ENCODE results near the gene GLRX3. TPM values are rescaled to one million over a fixed set of nuclear protein-coding genes. Genes with fewer than 3 reads are reported as not detected.
"Not testable (repeated sequence)": the region's sequence is repeated elsewhere in the genome, so short reads cannot be mapped to it uniquely, and the experiment has no call there.

GLRX3 gene
- 100 to 1,000 TPM; 117 to 123 TPM for total RNA-seq

GRCh38 chr10:130136226-130137089, at the start of gene GLRX3:
TSS of gene GLRX3 (plus strand) at chr10:130136391. CDS start at chr10:130136421, 30 bp downstream.
- peaks cover 2% of the 10 kb centered on the region for H3K27me3 Mint-ChIP-seq
- peaks cover 21% of the 10 kb centered on the region for H3K36me3 Mint-ChIP-seq (ENCODE audit: low read depth)
- ChIA-PET CTCF (interaction anchor here (0.6 to 4.1 kb wide), 4 partner anchors 9 to 26 kb away, joined by 3 to 39 read pairs (median 4); partner anchors contain the start of gene C10orf143), POLR2A (interaction anchor here (0.7 to 1.9 kb wide), 4 partner anchors 13 to 165 kb away, joined by 3 to 39 read pairs (median 4); partner anchors contain the start of gene C10orf143)
- intact Hi-C loops (cut with DNase I, micrococcal nuclease) = loop anchor here (1.0 to 10.0 kb wide), 8 partner anchors 25 to 1102 kb away; partner anchors contain the start of genes MGMT (in 2 of the 2) and C10orf143 (in 1 of the 2)
- peak within 1 kb of the TSS; percentile 82 for H3K27ac Mint-ChIP-seq
- peak within 1 kb of the TSS; percentile 84 for H3K4me3 Mint-ChIP-seq
- DNase-seq (peak; percentile 95), ATAC-seq (peak; percentile 82)
- no peaks in the 10 kb centered on the region for H3K9me3 Mint-ChIP-seq (ENCODE audit: low read depth)
- H3K4me1 Mint-ChIP-seq = peaks cover 41% of the 10 kb centered on the region

GRCh38 chr10:130090565-130090964, 45.6 kb upstream of the GLRX3 start:
- CTCF ChIA-PET = interaction anchor here (0.6 to 0.8 kb wide), 2 partner anchors 18 to 19 kb away, joined by 3 read pairs; no protein-coding TSS in a partner anchor
- ATAC-seq; intact Hi-C loops (cut with DNase I, micrococcal nuclease): not testable (repeated sequence)

GRCh38 chr10:130099344-130099743, 36.8 kb upstream of the GLRX3 start:
- Mint-ChIP-seq H3K4me1 (no peaks in the 10 kb centered on the region), H3K4me3 (no peak overlapping the region), H3K9me3 (ENCODE audit: low read depth) (peaks cover 2% of the 10 kb centered on the region), H3K27ac (no peak overlapping the region), H3K27me3 (no peaks in the 10 kb centered on the region), H3K36me3 (ENCODE audit: low read depth) (peaks cover 43% of the 10 kb centered on the region)
- ATAC-seq (no peak), DNase-seq (no peak)
- ChIA-PET CTCF (interaction anchor here (0.6 to 1.2 kb wide), 3 partner anchors 11 to 610 kb away, joined by 3 to 5 read pairs (median 3); partner anchors contain the start of gene C10orf143), POLR2A (no interaction called here)
- intact Hi-C loops (cut with DNase I, micrococcal nuclease) = no loop called here

More at GRCh38 chr10:130090565-130090964, 45.6 kb upstream of the GLRX3 start:
- H3K27me3 Mint-ChIP-seq, H3K4me3 Mint-ChIP-seq, H3K27ac Mint-ChIP-seq, POLR2A ChIA-PET, H3K4me1 Mint-ChIP-seq, DNase-seq: not testable (repeated sequence)
- peaks cover 44% of the 10 kb centered on the region for H3K36me3 Mint-ChIP-seq (ENCODE audit: low read depth)
- peaks cover 12% of the 10 kb centered on the region for H3K9me3 Mint-ChIP-seq (ENCODE audit: low read depth)

GRCh38 chr10:130105724-130106123, 30.5 kb upstream of the GLRX3 start:
- CTCF ChIA-PET = no interaction called here
- Mint-ChIP-seq H3K27me3 (no peaks in the 10 kb centered on the region), H3K9me3 (ENCODE audit: low read depth) (no peaks in the 10 kb centered on the region), H3K4me1 (peaks cover 33% of the 10 kb centered on the region), H3K4me3 (no peak overlapping the region), H3K36me3 (ENCODE audit: low read depth) (peaks cover 26% of the 10 kb centered on the region), H3K27ac (peak overlapping the region; percentile 59)
- ATAC-seq = no peak
- DNase-seq = no peak
- POLR2A ChIA-PET = no interaction called here
- intact Hi-C loops (cut with DNase I, micrococcal nuclease) = loop anchor here in 1 of 2 experiments (5.0 kb wide), 1 partner anchor 143 kb away; the partner anchor contains the start of gene EBF3

DNA sequence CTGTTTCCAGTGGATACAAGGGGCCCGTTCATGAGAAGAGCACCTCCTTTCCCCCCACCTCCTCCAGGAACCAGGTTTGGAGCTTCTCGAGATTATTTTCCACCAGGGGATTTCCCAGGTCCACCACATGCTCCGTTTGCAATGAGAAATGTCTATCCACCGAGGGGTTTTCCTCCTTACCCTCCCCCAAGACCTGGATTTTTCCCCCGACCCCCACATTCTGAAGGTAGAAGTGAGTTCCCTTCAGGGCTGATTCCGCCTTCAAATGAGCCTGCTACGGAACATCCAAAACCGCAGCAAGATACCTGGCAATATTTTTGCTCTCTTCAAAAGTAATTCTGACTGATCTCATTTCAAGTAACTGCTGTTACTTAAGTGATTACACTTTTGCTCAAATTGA, 28.0 kb upstream of the GLRX3 start:
- peaks cover 21% of the 10 kb centered on the region for H3K36me3 Mint-ChIP-seq (ENCODE audit: low read depth)
- peaks cover 43% of the 10 kb centered on the region for H3K4me1 Mint-ChIP-seq
- CTCF ChIA-PET = interaction anchor here (0.7 to 4.1 kb wide), 4 partner anchors 18 to 20 kb away, joined by 3 to 33 read pairs (median 6); no protein-coding TSS in a partner anchor
- intact Hi-C loops (cut with DNase I, micrococcal nuclease) = loop anchor here (2.0 to 5.0 kb wide), 2 partner anchors 137 to 146 kb away; partner anchors contain the start of gene EBF3 (in 1 of the 2)
- ATAC-seq; H3K9me3 Mint-ChIP-seq (ENCODE audit: low read depth); POLR2A ChIA-PET; H3K27me3 Mint-ChIP-seq: not testable (repeated sequence)
- DNase-seq = peak; percentile 42
- peak overlapping the region; percentile 48 for H3K4me3 Mint-ChIP-seq
- H3K27ac Mint-ChIP-seq = peak overlapping the region; percentile 89

- POLR2A ChIA-PET = interaction anchor here (1.2 to 3.0 kb wide), 2 partner anchors 22 to 28 kb away, joined by 6 to 39 read pairs; partner anchors contain the start of gene GLRX3
- CTCF ChIA-PET = interaction anchor here (0.7 to 4.1 kb wide), 11 partner anchors 15 to 140 kb away, joined by 3 to 39 read pairs (median 5); partner anchors contain the start of gene GLRX3
- H3K27me3 Mint-ChIP-seq = no peaks in the 10 kb centered on the region
These were observed 27.1 kb upstream of the GLRX3 start for GRCh38 chr10:130108934-130109604.

DNA sequence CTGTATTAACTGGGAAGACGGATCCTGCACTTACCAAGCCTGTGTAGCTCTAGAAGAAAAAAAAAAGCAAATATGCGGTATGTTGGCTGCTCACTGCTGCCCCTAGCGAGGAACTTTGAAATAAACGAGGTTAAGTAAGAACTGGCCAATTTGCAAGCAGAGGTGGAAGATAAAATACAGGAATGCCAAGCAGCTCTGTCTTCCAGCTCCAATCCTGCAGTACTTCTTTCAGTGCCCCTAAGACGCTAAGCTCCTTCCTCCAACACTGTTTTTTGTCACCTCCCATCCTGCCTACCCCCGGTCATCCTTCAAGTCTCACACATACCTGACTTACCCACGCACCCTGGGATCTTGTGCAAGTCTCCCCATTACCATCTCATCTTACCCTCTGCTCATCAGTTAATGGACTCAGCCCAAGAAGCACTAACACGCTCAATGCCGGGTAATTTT, 26.4 kb upstream of the GLRX3 start:
- peaks cover 16% of the 10 kb centered on the region for H3K36me3 Mint-ChIP-seq (ENCODE audit: low read depth)
- no peaks in the 10 kb centered on the region for H3K27me3 Mint-ChIP-seq
- ChIA-PET CTCF (interaction anchor here (0.7 to 4.1 kb wide), 16 partner anchors 11 to 141 kb away, joined by 3 to 39 read pairs (median 4); partner anchors contain the start of gene GLRX3), POLR2A (interaction anchor here (1.2 to 3.0 kb wide), 3 partner anchors 18 to 27 kb away, joined by 6 to 39 read pairs (median 8); partner anchors contain the start of gene GLRX3)
- peak overlapping the region; percentile 98 for H3K27ac Mint-ChIP-seq
- peaks cover 45% of the 10 kb centered on the region for H3K4me1 Mint-ChIP-seq
- DNase-seq (peak; percentile 80), ATAC-seq (no peak)
- H3K9me3 Mint-ChIP-seq (ENCODE audit: low read depth) = no peaks in the 10 kb centered on the region
- intact Hi-C loops (cut with DNase I, micrococcal nuclease) = loop anchor here (1.0 to 5.0 kb wide), 9 partner anchors 26 to 1983 kb away; partner anchors contain the start of genes EBF3 (in 2 of the 2), BNIP3 (in 1 of the 2), GLRX3 (in 1 of the 2) and MKI67 (in 1 of the 2)
- peak overlapping the region; percentile 90 for H3K4me3 Mint-ChIP-seq

More at GRCh38 chr10:130108934-130109604, 27.1 kb upstream of the GLRX3 start:
- ATAC-seq = peak; percentile 3
- Mint-ChIP-seq H3K36me3 (ENCODE audit: low read depth) (peaks cover 19% of the 10 kb centered on the region), H3K27ac (peak overlapping the region; percentile 83), H3K4me1 (peaks cover 45% of the 10 kb centered on the region), H3K4me3 (peak overlapping the region; percentile 90), H3K9me3 (ENCODE audit: low read depth) (no peaks in the 10 kb centered on the region)
- peak; percentile 57 for DNase-seq
- intact Hi-C loops (cut with DNase I, micrococcal nuclease) = loop anchor here (2.0 to 5.0 kb wide), 2 partner anchors 138 to 147 kb away; partner anchors contain the start of gene EBF3 (in 1 of the 2)

GRCh38 chr10:130110246-130111112, 25.7 kb upstream of the GLRX3 start, which contains the start of gene C10orf143:
TSS of gene C10orf143 (minus strand) at chr10:130110830. CDS start at chr10:130110772, 58 bp downstream.
- peaks cover 45% of the 10 kb centered on the region for H3K4me1 Mint-ChIP-seq
- POLR2A ChIA-PET = interaction anchor here (0.5 to 3.0 kb wide), 7 partner anchors 17 to 190 kb away, joined by 3 to 39 read pairs (median 6); partner anchors contain the start of gene GLRX3
- H3K9me3 Mint-ChIP-seq (ENCODE audit: low read depth) = no peaks in the 10 kb centered on the region
- ATAC-seq = peak; percentile 80
- peak within 1 kb of the TSS; percentile 98 for H3K27ac Mint-ChIP-seq
- intact Hi-C loops (cut with DNase I, micrococcal nuclease) = loop anchor here (1.0 to 5.0 kb wide), 10 partner anchors 17 to 1984 kb away; partner anchors contain the start of genes GLRX3 (in 2 of the 2), BNIP3 (in 1 of the 2), EBF3 (in 1 of the 2) and MGMT (in 1 of the 2)
- CTCF ChIA-PET = interaction anchor here (0.6 to 4.1 kb wide), 18 partner anchors 12 to 644 kb away, joined by 3 to 39 read pairs (median 4); partner anchors contain the start of genes GLRX3 and MGMT
- DNase-seq = peak; percentile 97
- no peaks in the 10 kb centered on the region for H3K27me3 Mint-ChIP-seq
- H3K4me3 Mint-ChIP-seq = peak within 1 kb of the TSS; percentile 90
- peaks cover 16% of the 10 kb centered on the region for H3K36me3 Mint-ChIP-seq (ENCODE audit: low read depth)

GRCh38 chr10:130111113-130111851, 24.9 kb upstream of the GLRX3 start:
- peak overlapping the region; percentile 90 for H3K4me3 Mint-ChIP-seq
- H3K27ac Mint-ChIP-seq = peak overlapping the region; percentile 98
- DNase-seq (peak; percentile 96), ATAC-seq (peak; percentile 86)
- peaks cover 12% of the 10 kb centered on the region for H3K36me3 Mint-ChIP-seq (ENCODE audit: low read depth)
- ChIA-PET POLR2A (interaction anchor here (0.5 to 3.0 kb wide), 6 partner anchors 17 to 190 kb away, joined by 3 to 39 read pairs (median 6); partner anchors contain the start of gene GLRX3), CTCF (interaction anchor here (0.7 to 4.1 kb wide), 8 partner anchors 16 to 1785 kb away, joined by 4 to 39 read pairs (median 5); partner anchors contain the start of gene GLRX3)
- H3K9me3 Mint-ChIP-seq (ENCODE audit: low read depth) = no peaks in the 10 kb centered on the region
- H3K4me1 Mint-ChIP-seq = peaks cover 40% of the 10 kb centered on the region
- intact Hi-C loops (cut with DNase I, micrococcal nuclease) = loop anchor here (1.0 to 5.0 kb wide), 8 partner anchors 16 to 1984 kb away; partner anchors contain the start of genes BNIP3 (in 1 of the 2), EBF3 (in 1 of the 2), GLRX3 (in 1 of the 2) and MGMT (in 1 of the 2)
- H3K27me3 Mint-ChIP-seq = no peaks in the 10 kb centered on the region

All from activated CD4-positive, alpha-beta T cell treated with anti-CD3 and anti-CD28 coated beads for 36 hours (primary cell).